HK-2 (cell line): Measurements from ENCODE around the gene TROAP.
"Not testable (repeated sequence)": the region's sequence is repeated elsewhere in the genome, so short reads cannot be mapped to it uniquely, and the experiment has no call there.

Experiments used
- DNase-seq: peaks from one replicate; pipeline ENCODE4 v3.0.0-alpha.2; 2018; ENCODE audit not compliant: unreplicated experiment

TROAP gene

GRCh38 chr12:49322708-49323523 lies at the start of gene TROAP:
Gene TROAP (plus strand): TSS chr12:49323255. CDS start chr12:49323609, 354 bp downstream.
- peak; percentile 99 for DNase-seq

GRCh38 chr12:49273726-49274395 lies 49.2 kb upstream of the TROAP start:
- DNase-seq = peak; percentile 45

- DNase-seq = peak; percentile 37
Observed at GRCh38 chr12:49274396-49275069, 48.5 kb upstream of the TROAP start.

GRCh38 chr12:49276304-49277290 lies 46.5 kb upstream of the TROAP start:
- no peak for DNase-seq

GRCh38 chr12:49277466-49277865 lies 45.6 kb upstream of the TROAP start:
- DNase-seq = no peak

- DNase-seq = no peak
Observed at GRCh38 chr12:49279706-49280159, 43.3 kb upstream of the TROAP start.

GRCh38 chr12:49280545-49280944 lies 42.5 kb upstream of the TROAP start:
- DNase-seq = not testable (repeated sequence)

- DNase-seq = no peak
Observed at GRCh38 chr12:49282302-49282701, 40.8 kb upstream of the TROAP start.

- not testable (repeated sequence) for DNase-seq
Observed at GRCh38 chr12:49282740-49283375, 40.2 kb upstream of the TROAP start.

- no peak for DNase-seq
Observed at GRCh38 chr12:49283541-49284429, 39.3 kb upstream of the TROAP start.

- DNase-seq = no peak
Observed at GRCh38 chr12:49284672-49285071, 38.4 kb upstream of the TROAP start.

GRCh38 chr12:49287876-49288275 lies 35.2 kb upstream of the TROAP start:
- DNase-seq = no peak

GRCh38 chr12:49288412-49288853 lies 34.6 kb upstream of the TROAP start:
- DNase-seq = no peak

GRCh38 chr12:49288922-49289555 lies 34.0 kb upstream of the TROAP start:
- no peak for DNase-seq

GRCh38 chr12:49292729-49293055 lies 30.4 kb upstream of the TROAP start:
- no peak for DNase-seq

GRCh38 chr12:49293056-49293956 lies 29.7 kb upstream of the TROAP start:
- no peak for DNase-seq

GRCh38 chr12:49294086-49294803 lies 28.8 kb upstream of the TROAP start:
- no peak for DNase-seq

GRCh38 chr12:49294804-49295081 lies 28.3 kb upstream of the TROAP start:
- DNase-seq = no peak
